ENCODE data around the gene ITPR2. TPM values are rescaled to one million over a fixed set of nuclear protein-coding genes. Genes with fewer than 3 reads are reported as not detected.

The ITPR2 gene
- total RNA-seq, 4 donors from 2014 or later: 42.8 to 62.5 (median 52.1) TPM

DNA sequence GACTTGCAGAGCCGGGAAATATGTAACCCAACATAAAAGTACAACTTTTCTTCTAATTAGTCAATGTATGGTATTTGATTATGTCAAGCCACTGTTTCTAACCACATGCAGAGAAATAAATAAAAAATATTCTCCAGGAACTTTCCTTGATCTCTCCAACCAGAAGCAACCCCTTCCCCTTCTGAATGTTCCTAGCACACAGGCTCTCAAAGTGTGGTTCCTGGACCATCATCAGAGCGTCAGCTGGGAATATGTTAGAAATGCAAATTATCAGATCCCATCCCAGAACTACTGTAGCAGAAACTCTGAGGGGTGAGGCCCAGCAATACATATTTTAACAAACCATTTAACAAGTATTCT is 21.0 kb upstream of the ITPR2 start:
- no peak overlapping the region for H3K4me3 ChIP-seq (ENCODE audit: low read depth, poor library complexity, severe bottlenecking)
- TF ChIP-seq CTCF (IDR thresholded peaks at IDR 0.05) (no peak), POLR2A (IDR thresholded peaks at IDR 0.05) (no peak)
- no peak for DNase-seq (ENCODE audit: low spot score in 2 of 2)
- intact Hi-C loops (cut with DNase I; ENCODE audit: low total_unique reads): no loop called here
- WGBS, 2 donors: 5 to 14% methylated on average over 2 of the region's 2 CpGs

GRCh38 chr12:26853303-26854030 is 20.5 kb upstream of the ITPR2 start:
- TF ChIP-seq CTCF (IDR thresholded peaks at IDR 0.05) (peak in 1 of 3 donors; percentile 23), POLR2A (IDR thresholded peaks at IDR 0.05) (no peak)
- H3K4me3 ChIP-seq (ENCODE audit: low read depth, poor library complexity, severe bottlenecking): no peak overlapping the region
- 38 to 47% methylated on average over 12 of the region's 12 CpGs for WGBS, 2 donors
- DNase-seq (ENCODE audit: low spot score in 2 of 2): peak; percentile 55 to 91
- intact Hi-C loops (cut with DNase I; ENCODE audit: low total_unique reads): no loop called here

DNA sequence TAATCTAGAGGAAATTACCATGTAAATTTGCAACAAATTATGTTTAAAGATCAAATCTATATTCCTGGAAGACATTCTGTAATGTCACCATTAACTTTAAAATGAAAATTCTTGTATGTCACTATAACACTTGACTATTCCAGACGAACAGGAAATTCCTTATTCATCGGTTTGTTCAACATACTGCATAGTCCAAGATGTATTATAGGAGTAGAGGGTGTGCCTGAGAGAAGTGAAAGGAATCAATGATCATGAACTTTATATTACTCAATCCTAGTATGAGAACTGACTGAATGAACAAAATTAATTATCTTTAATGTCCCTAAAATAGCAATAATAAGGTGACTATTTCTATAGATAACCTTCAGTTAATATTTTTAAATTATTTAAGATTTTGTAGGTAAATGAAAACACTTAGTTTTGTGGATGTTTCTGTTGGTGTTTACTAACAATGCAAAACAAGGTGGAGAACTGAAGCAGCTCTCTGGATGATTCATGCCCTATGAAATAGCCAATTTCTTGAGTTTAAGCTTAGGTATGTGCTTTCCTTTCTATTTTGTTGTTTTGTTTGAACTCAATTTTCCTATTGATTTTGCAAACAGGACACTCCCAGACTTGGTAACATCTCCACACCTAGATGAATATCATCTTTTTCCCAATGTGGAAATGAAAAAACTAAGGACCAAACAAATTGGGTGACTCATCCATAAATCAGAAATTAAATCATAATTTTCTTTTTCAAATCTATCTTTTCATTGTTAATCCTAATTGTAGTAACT is 18.2 kb upstream of the ITPR2 start:
- TF ChIP-seq POLR2A (IDR thresholded peaks at IDR 0.05) (no peak), CTCF (IDR thresholded peaks at IDR 0.05) (no peak)
- H3K4me3 ChIP-seq (ENCODE audit: low read depth, poor library complexity, severe bottlenecking): no peak overlapping the region
- no peak for DNase-seq (ENCODE audit: low spot score in 2 of 2)
- 19 to 24% methylated on average over 2 of the region's 2 CpGs for WGBS, 2 donors
- intact Hi-C loops (cut with DNase I; ENCODE audit: low total_unique reads): no loop called here

- TF ChIP-seq CTCF (IDR thresholded peaks at IDR 0.05) (no peak), POLR2A (IDR thresholded peaks at IDR 0.05) (no peak)
- no peak for DNase-seq (ENCODE audit: low spot score in 2 of 2)
- intact Hi-C loops (cut with DNase I; ENCODE audit: low total_unique reads): no loop called here
- no peak overlapping the region for H3K4me3 ChIP-seq (ENCODE audit: low read depth, poor library complexity, severe bottlenecking)
- WGBS, 2 donors: 73% methylated on average over 6 of the region's 6 CpGs
Measured at GRCh38 chr12:26848156-26848825, 15.3 kb upstream of the ITPR2 start.

GRCh38 chr12:26847431-26847830 is 14.4 kb upstream of the ITPR2 start:
- intact Hi-C loops (cut with DNase I; ENCODE audit: low total_unique reads): no loop called here
- TF ChIP-seq POLR2A (IDR thresholded peaks at IDR 0.05): no peak
- H3K4me3 ChIP-seq (ENCODE audit: low read depth, poor library complexity, severe bottlenecking): no peak overlapping the region
- DNase-seq (ENCODE audit: low spot score in 2 of 2): no peak
- 88 to 94% methylated on average over 5 of the region's 5 CpGs for WGBS, 2 donors

- H3K4me3 ChIP-seq (ENCODE audit: low read depth, poor library complexity, severe bottlenecking): no peak overlapping the region
- 57 to 68% methylated on average over 5 of the region's 5 CpGs for WGBS, 2 donors
- TF ChIP-seq CTCF (IDR thresholded peaks at IDR 0.05) (no peak), POLR2A (IDR thresholded peaks at IDR 0.05) (no peak)
- intact Hi-C loops (cut with DNase I; ENCODE audit: low total_unique reads): no loop called here
- DNase-seq (ENCODE audit: low spot score in 2 of 2): no peak
Measured at GRCh38 chr12:26846416-26846815, 13.4 kb upstream of the ITPR2 start.

Data from lower leg skin (tissue), 4 donors.